ENCODE data around the gene KIF26B. TPM values are rescaled to one million over a fixed set of nuclear protein-coding genes. Genes with fewer than 3 reads are reported as not detected.

The KIF26B gene
- polyA plus RNA-seq, 2 donors: 0.04 to 0.12 TPM

GRCh38 chr1:245211035-245211749 lies 56.4 kb downstream of the KIF26B start:
- Histone ChIP-seq H3K36me3 (ENCODE audit: control insufficient read depth in 2 of 2, insufficient read depth in 2 of 2, low read length in 1 of 2) (no peaks in the 10 kb centered on the region), H3K9me3 (ENCODE audit: control insufficient read depth in 2 of 2, insufficient read depth in 1 of 2, low read depth in 1 of 2, low read length in 1 of 2) (peaks cover 6 to 15% of the 10 kb centered on the region in 2 donors), H3K4me1 (ENCODE audit: control insufficient read depth in 2 of 2, insufficient read depth in 2 of 2, low read length in 1 of 2) (no peaks in the 10 kb centered on the region), H3K4me3 (ENCODE audit: low read depth in 1 of 2, low read length in 2 of 2) (no peak overlapping the region), H3K27ac (ENCODE audit: low read depth in 2 of 2, low read length in 1 of 2) (no peak overlapping the region), H3K27me3 (ENCODE audit: control insufficient read depth in 1 of 2, insufficient read depth in 2 of 2, low read length in 2 of 2) (no peaks in the 10 kb centered on the region)
- 81 to 83% methylated on average over 11 of the region's 11 CpGs for WGBS, 2 donors

- Histone ChIP-seq H3K36me3 (ENCODE audit: control insufficient read depth in 2 of 2, insufficient read depth in 2 of 2, low read length in 1 of 2) (no peaks in the 10 kb centered on the region), H3K4me3 (ENCODE audit: low read depth in 1 of 2, low read length in 2 of 2) (no peak overlapping the region), H3K27me3 (ENCODE audit: control insufficient read depth in 1 of 2, insufficient read depth in 2 of 2, low read length in 2 of 2) (no peaks in the 10 kb centered on the region), H3K27ac (ENCODE audit: low read depth in 2 of 2, low read length in 1 of 2) (no peak overlapping the region), H3K4me1 (ENCODE audit: control insufficient read depth in 2 of 2, insufficient read depth in 2 of 2, low read length in 1 of 2) (no peaks in the 10 kb centered on the region), H3K9me3 (ENCODE audit: control insufficient read depth in 2 of 2, insufficient read depth in 1 of 2, low read depth in 1 of 2, low read length in 1 of 2) (peaks cover 3 to 13% of the 10 kb centered on the region in 2 donors)
- WGBS, 2 donors: 91 to 96% methylated on average over 10 of the region's 10 CpGs
Measured at GRCh38 chr1:245211761-245212160, 57.0 kb downstream of the KIF26B start.

- H3K4me3 ChIP-seq (ENCODE audit: low read depth in 1 of 2, low read length in 2 of 2): no peak overlapping the region
- H3K27me3 ChIP-seq (ENCODE audit: control insufficient read depth in 1 of 2, insufficient read depth in 2 of 2, low read length in 2 of 2): no peaks in the 10 kb centered on the region
- H3K4me1 ChIP-seq (ENCODE audit: control insufficient read depth in 2 of 2, insufficient read depth in 2 of 2, low read length in 1 of 2): no peaks in the 10 kb centered on the region
- peaks cover 3 to 8% of the 10 kb centered on the region in 2 donors for H3K9me3 ChIP-seq (ENCODE audit: control insufficient read depth in 2 of 2, insufficient read depth in 1 of 2, low read depth in 1 of 2, low read length in 1 of 2)
- no peak overlapping the region for H3K27ac ChIP-seq (ENCODE audit: low read depth in 2 of 2, low read length in 1 of 2)
- 93 to 94% methylated on average over 15 of the region's 15 CpGs for WGBS, 2 donors
- H3K36me3 ChIP-seq (ENCODE audit: control insufficient read depth in 2 of 2, insufficient read depth in 2 of 2, low read length in 1 of 2): no peaks in the 10 kb centered on the region
Measured at GRCh38 chr1:245212221-245212710, 57.5 kb downstream of the KIF26B start.

GRCh38 chr1:245213066-245213831 lies 58.5 kb downstream of the KIF26B start:
- H3K4me3 ChIP-seq (ENCODE audit: low read depth in 1 of 2, low read length in 2 of 2): no peak overlapping the region
- 81 to 82% methylated on average over 15 of the region's 15 CpGs for WGBS, 2 donors

GRCh38 chr1:245215071-245215470 lies 60.3 kb downstream of the KIF26B start:
- Histone ChIP-seq H3K4me1 (ENCODE audit: control insufficient read depth in 2 of 2, insufficient read depth in 2 of 2, low read length in 1 of 2) (no peaks in the 10 kb centered on the region), H3K36me3 (ENCODE audit: control insufficient read depth in 2 of 2, insufficient read depth in 2 of 2, low read length in 1 of 2) (no peaks in the 10 kb centered on the region), H3K27ac (ENCODE audit: low read depth in 2 of 2, low read length in 1 of 2) (no peak overlapping the region), H3K9me3 (ENCODE audit: control insufficient read depth in 2 of 2, insufficient read depth in 1 of 2, low read depth in 1 of 2, low read length in 1 of 2) (no peaks in the 10 kb centered on the region), H3K4me3 (ENCODE audit: low read depth in 1 of 2, low read length in 2 of 2) (no peak overlapping the region), H3K27me3 (ENCODE audit: control insufficient read depth in 1 of 2, insufficient read depth in 2 of 2, low read length in 2 of 2) (no peaks in the 10 kb centered on the region)
- WGBS, 2 donors: 61 to 72% methylated on average over 8 of the region's 8 CpGs

More at GRCh38 chr1:245213066-245213831, 58.5 kb downstream of the KIF26B start:
- Histone ChIP-seq H3K36me3 (ENCODE audit: control insufficient read depth in 2 of 2, insufficient read depth in 2 of 2, low read length in 1 of 2) (no peaks in the 10 kb centered on the region), H3K4me1 (ENCODE audit: control insufficient read depth in 2 of 2, insufficient read depth in 2 of 2, low read length in 1 of 2) (no peaks in the 10 kb centered on the region), H3K27ac (ENCODE audit: low read depth in 2 of 2, low read length in 1 of 2) (no peak overlapping the region), H3K9me3 (ENCODE audit: control insufficient read depth in 2 of 2, insufficient read depth in 1 of 2, low read depth in 1 of 2, low read length in 1 of 2) (peaks cover 0 to 4% of the 10 kb centered on the region in 2 donors), H3K27me3 (ENCODE audit: control insufficient read depth in 1 of 2, insufficient read depth in 2 of 2, low read length in 2 of 2) (no peaks in the 10 kb centered on the region)

GRCh38 chr1:245216366-245217115 lies 61.8 kb downstream of the KIF26B start:
- 64% methylated on average over 11 of the region's 11 CpGs for WGBS, 2 donors
- Histone ChIP-seq H3K4me1 (ENCODE audit: control insufficient read depth in 2 of 2, insufficient read depth in 2 of 2, low read length in 1 of 2) (no peaks in the 10 kb centered on the region), H3K27ac (ENCODE audit: low read depth in 2 of 2, low read length in 1 of 2) (no peak overlapping the region), H3K4me3 (ENCODE audit: low read depth in 1 of 2, low read length in 2 of 2) (no peak overlapping the region), H3K36me3 (ENCODE audit: control insufficient read depth in 2 of 2, insufficient read depth in 2 of 2, low read length in 1 of 2) (no peaks in the 10 kb centered on the region), H3K9me3 (ENCODE audit: control insufficient read depth in 2 of 2, insufficient read depth in 1 of 2, low read depth in 1 of 2, low read length in 1 of 2) (no peaks in the 10 kb centered on the region), H3K27me3 (ENCODE audit: control insufficient read depth in 1 of 2, insufficient read depth in 2 of 2, low read length in 2 of 2) (no peaks in the 10 kb centered on the region)

GRCh38 chr1:245217853-245218608 lies 63.2 kb downstream of the KIF26B start:
- no peak overlapping the region for H3K4me3 ChIP-seq (ENCODE audit: low read depth in 1 of 2, low read length in 2 of 2)
- WGBS, 2 donors: 84 to 91% methylated on average over 12 of the region's 12 CpGs
- H3K4me1 ChIP-seq (ENCODE audit: control insufficient read depth in 2 of 2, insufficient read depth in 2 of 2, low read length in 1 of 2): no peaks in the 10 kb centered on the region
- no peaks in the 10 kb centered on the region for H3K9me3 ChIP-seq (ENCODE audit: control insufficient read depth in 2 of 2, insufficient read depth in 1 of 2, low read depth in 1 of 2, low read length in 1 of 2)
- no peaks in the 10 kb centered on the region for H3K36me3 ChIP-seq (ENCODE audit: control insufficient read depth in 2 of 2, insufficient read depth in 2 of 2, low read length in 1 of 2)
- H3K27me3 ChIP-seq (ENCODE audit: control insufficient read depth in 1 of 2, insufficient read depth in 2 of 2, low read length in 2 of 2): no peaks in the 10 kb centered on the region
- H3K27ac ChIP-seq (ENCODE audit: low read depth in 2 of 2, low read length in 1 of 2): no peak overlapping the region

GRCh38 chr1:245220381-245220985 lies 65.7 kb downstream of the KIF26B start:
- 77 to 80% methylated on average over 12 of the region's 12 CpGs for whole genome bisulfite sequencing, 2 donors
- Histone ChIP-seq H3K9me3 (ENCODE audit: control insufficient read depth in 2 of 2, insufficient read depth in 1 of 2, low read depth in 1 of 2, low read length in 1 of 2) (no peaks in the 10 kb centered on the region), H3K36me3 (ENCODE audit: control insufficient read depth in 2 of 2, insufficient read depth in 2 of 2, low read length in 1 of 2) (no peaks in the 10 kb centered on the region), H3K4me3 (ENCODE audit: low read depth in 1 of 2, low read length in 2 of 2) (no peak overlapping the region), H3K27ac (ENCODE audit: low read depth in 2 of 2, low read length in 1 of 2) (no peak overlapping the region), H3K4me1 (ENCODE audit: control insufficient read depth in 2 of 2, insufficient read depth in 2 of 2, low read length in 1 of 2) (no peaks in the 10 kb centered on the region), H3K27me3 (ENCODE audit: control insufficient read depth in 1 of 2, insufficient read depth in 2 of 2, low read length in 2 of 2) (no peaks in the 10 kb centered on the region)
